K562 (cell line): ENCODE results near the gene NHLH1. TPM values are rescaled to one million over a fixed set of nuclear protein-coding genes. Genes with fewer than 3 reads are reported as not detected.

Experiments used
- CCNT2 ChIP-seq: IDR thresholded peaks from 2 replicates; pipeline ENCODE4 v1.6.1; 2011; ENCODE audit warnings: borderline replicate concordance, low read depth, mild to moderate bottlenecking, moderate library complexity, mixed read lengths, low read length; ENCODE audit not compliant: insufficient read length; ENCODE audit errors: extremely low read depth
- FOXM1 ChIP-seq, 2 experiments: fragments of 450-650 bp in 1 of 2; sonication (generic) in 1 of 2; formaldehyde crosslinking in 1 of 2; IDR thresholded peaks; 2 replicates each; pipeline versions ENCODE4 v1.6.1 to v1.9.0; 2017 to 2022; ENCODE audit warnings: low read depth in 2 of 2, mild to moderate bottlenecking in 2 of 2, missing genetic modification reagents in 1 of 2, moderate library complexity in 1 of 2
- HLTF ChIP-seq: fragments of 450-650 bp; IDR thresholded peaks from 2 replicates; pipeline ENCODE4 v1.6.1; 2016
- KAT2B ChIP-seq: IDR thresholded peaks from one replicate; pipeline ENCODE4 v1.6.1; 2012; ENCODE audit warnings: low read depth, mild to moderate bottlenecking, control low read depth, inconsistent platforms, low read length, moderate library complexity
- POLR2A ChIP-seq: fragments of 450-650 bp; conservative IDR thresholded peaks from 2 replicates; pipeline ENCODE4 v1.6.1; 2016
- SAFB ChIP-seq: fragments of 200-400 bp; formaldehyde crosslinking; IDR thresholded peaks from 2 replicates; pipeline ENCODE4 v1.6.1; 2017; ENCODE audit warnings: low read depth, low read length, borderline replicate concordance
- SRSF3 ChIP-seq: fragments of 200-400 bp; formaldehyde crosslinking; IDR thresholded peaks from 2 replicates; pipeline ENCODE4 v1.6.1; 2016; ENCODE audit warnings: mild to moderate bottlenecking, low read length, moderate library complexity; ENCODE audit not compliant: insufficient read depth
- ZNF57 ChIP-seq: fragments of 450-650 bp; formaldehyde crosslinking; IDR thresholded peaks from 2 replicates; pipeline ENCODE4 v1.4.0; 2020; ENCODE audit warnings: mild to moderate bottlenecking, moderate library complexity
- polyA plus RNA-seq, 8 experiments: library from polyadenylated mRNA; depleted of rRNA in 4 of 8; stranded (reverse) in 5 of 8; unstranded in 3 of 8; fragments of >200 nt; fragmentation: Nextera tagmentation in 2 of 8; fragmentation: Illumina TruSeq in 1 of 8; extraction: Ambion mirVana in 2 of 8; extraction: Trizol in 1 of 8; gene quantifications; 2 replicates each; pipeline versions ENCODE4 v1.2.1 to v1.2.3, GENCODE V29; 2011 to 2014; ENCODE audit warnings: inconsistent platforms in 1 of 8, missing spikeins in 1 of 8
- total RNA-seq, 7 experiments: library from RNA; depleted of rRNA in 6 of 7; stranded (reverse); fragments of >200 nt in 6 of 7; fragmentation: Illumina TruSeq in 2 of 7; extraction: Trizol in 2 of 7; gene quantifications; 2 replicates each; pipeline versions ENCODE4 v1.2.1 to v1.2.3, GENCODE V29; 2011 to 2021; ENCODE audit warnings: low replicate concordance in 1 of 7
- TF ChIP-seq, protein P1 (sequence below): fragments of 150-350 bp; conservative IDR thresholded peaks from 2 replicates; pipeline ENCODE4 v1.6.1; 2014; ENCODE audit warnings: low read length
- TF ChIP-seq, protein P2 (sequence below): fragments of 250-450 bp; sonication (Bioruptor Pico); IDR thresholded peaks from 2 replicates; pipeline ENCODE4 v1.6.1; 2021; ENCODE audit warnings: mild to moderate bottlenecking

NHLH1 gene
- total and polyA plus RNA-seq, 9 of the 15 experiments (the other 6 are each of a cell fraction or from before 2014, with no cell fraction given): 0.09 to 1.3 (median 0.35) TPM; not detected in 1

DNA sequence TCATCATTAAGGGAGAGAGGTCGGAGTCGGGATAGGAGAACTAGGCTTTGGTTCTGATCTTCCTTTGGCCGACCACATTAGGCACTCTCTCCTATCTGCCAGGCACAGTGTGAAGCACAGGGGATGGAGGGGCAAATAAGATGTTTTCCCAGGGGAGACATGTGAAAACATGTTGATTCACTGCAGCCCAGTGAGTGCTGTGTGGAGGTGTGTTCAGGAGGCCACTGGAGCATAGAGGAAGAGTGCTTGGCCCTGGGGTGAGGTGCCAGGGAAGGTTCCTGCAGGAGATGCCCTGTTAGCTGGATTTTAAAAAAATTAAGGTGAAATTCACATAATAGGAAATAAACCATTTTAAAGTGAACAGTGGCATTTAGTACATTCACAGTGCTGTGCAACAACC, 37.2 kb downstream of the NHLH1 start (continued):
- TF ChIP-seq CCNT2 (no peak), SRSF3 (no peak), SAFB (no peak), POLR2A (no peak), FOXM1 (IDR thresholded peaks at IDR 0.05; ENCODE audit: low read depth) (no peak), FOXM1 (CRISPR knock-in tag; IDR thresholded peaks at IDR 0.05; ENCODE audit: low read depth) (no peak), HLTF (no peak), KAT2B (no peak), ZNF57 (no peak)
- TF ChIP-seq, protein P1, sequence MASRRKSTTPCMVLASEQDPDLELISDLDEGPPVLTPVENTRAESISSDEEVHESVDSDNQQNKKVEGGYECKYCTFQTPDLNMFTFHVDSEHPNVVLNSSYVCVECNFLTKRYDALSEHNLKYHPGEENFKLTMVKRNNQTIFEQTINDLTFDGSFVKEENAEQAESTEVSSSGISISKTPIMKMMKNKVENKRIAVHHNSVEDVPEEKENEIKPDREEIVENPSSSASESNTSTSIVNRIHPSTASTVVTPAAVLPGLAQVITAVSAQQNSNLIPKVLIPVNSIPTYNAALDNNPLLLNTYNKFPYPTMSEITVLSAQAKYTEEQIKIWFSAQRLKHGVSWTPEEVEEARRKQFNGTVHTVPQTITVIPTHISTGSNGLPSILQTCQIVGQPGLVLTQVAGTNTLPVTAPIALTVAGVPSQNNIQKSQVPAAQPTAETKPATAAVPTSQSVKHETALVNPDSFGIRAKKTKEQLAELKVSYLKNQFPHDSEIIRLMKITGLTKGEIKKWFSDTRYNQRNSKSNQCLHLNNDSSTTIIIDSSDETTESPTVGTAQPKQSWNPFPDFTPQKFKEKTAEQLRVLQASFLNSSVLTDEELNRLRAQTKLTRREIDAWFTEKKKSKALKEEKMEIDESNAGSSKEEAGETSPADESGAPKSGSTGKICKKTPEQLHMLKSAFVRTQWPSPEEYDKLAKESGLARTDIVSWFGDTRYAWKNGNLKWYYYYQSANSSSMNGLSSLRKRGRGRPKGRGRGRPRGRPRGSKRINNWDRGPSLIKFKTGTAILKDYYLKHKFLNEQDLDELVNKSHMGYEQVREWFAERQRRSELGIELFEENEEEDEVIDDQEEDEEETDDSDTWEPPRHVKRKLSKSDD: no peak
- TF ChIP-seq, protein P2, sequence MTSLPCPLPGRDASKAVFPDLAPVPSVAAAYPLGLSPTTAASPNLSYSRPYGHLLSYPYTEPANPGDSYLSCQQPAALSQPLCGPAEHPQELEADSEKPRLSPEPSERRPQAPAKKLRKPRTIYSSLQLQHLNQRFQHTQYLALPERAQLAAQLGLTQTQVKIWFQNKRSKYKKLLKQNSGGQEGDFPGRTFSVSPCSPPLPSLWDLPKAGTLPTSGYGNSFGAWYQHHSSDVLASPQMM (CRISPR knock-in tag): no peak
